HK-2 (cell line): Measurements from ENCODE around the gene STX8.
"Not testable (repeated sequence)": the region's sequence is repeated elsewhere in the genome, so short reads cannot be mapped to it uniquely, and the experiment has no call there.

Experiments used
- DNase-seq: peaks from one replicate; pipeline ENCODE4 v3.0.0-alpha.2; 2018; ENCODE audit not compliant: unreplicated experiment

The STX8 gene

DNA sequence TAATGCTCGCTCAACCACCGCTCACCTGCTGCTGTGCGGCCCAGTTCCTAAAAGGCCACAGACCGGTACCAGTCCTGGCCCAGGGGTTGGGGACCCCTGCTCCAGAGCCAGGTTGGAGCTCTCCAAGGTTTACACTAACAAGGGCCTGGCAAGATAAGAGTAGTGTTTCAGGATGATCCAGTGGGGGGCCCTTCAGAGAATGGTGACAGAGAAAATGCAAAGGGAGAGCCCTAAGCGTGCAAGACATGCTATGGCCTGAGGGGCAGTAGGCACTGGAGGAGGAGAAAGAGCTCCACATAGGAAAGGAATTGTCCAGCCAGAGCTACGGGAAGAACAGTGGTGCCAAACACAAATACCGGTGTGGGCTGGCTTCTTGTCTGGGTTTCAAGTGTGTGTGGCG lies 233.4 kb downstream of the STX8 start:
- DNase-seq: no peak

DNA sequence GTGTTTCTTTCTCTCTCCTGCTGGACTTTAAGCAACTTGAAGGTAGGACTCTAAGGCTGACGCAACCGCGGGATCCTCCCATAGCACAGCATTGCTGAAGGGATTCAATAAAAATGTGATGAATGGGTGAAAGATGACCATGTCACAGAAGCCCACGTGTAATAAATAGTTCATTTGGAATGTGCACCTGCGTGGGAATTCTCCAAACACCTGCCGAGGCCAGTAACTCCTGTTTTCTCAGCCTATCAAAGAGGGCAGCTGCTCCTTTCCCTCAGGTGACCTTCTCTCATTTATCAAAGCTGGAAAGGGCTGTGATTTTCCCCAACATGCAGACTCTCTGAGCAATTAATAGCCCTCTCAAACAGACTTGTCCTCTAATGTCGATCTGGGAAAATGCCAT lies 235.7 kb downstream of the STX8 start:
- no peak for DNase-seq

GRCh38 chr17:9339482-9339881 lies 236.1 kb downstream of the STX8 start:
- not testable (repeated sequence) for DNase-seq

DNA sequence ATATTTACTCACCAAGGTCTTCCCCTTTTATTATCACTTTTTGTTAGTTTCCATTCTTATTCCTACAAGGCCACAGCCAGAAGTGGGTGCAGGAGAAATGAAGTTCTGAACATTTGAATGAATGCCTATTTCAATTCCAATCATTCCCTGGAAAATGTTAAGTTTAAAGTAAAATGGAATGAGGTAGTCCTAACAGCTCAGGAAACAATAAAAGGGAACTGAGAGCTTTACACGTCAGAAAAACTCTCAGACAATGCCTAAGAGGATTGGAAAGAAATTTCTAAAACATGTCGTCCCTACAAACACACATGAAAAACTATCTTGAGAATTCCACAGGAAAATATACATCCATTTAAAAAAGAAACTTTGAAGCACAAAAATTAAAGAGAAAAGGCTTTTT lies 238.8 kb downstream of the STX8 start:
- DNase-seq: no peak

GRCh38 chr17:9334536-9335446 lies 240.8 kb downstream of the STX8 start:
- no peak for DNase-seq

- DNase-seq: no peak
Measured at GRCh38 chr17:9332132-9332494, 243.5 kb downstream of the STX8 start.

- no peak for DNase-seq
Measured at GRCh38 chr17:9331279-9332131, 244.1 kb downstream of the STX8 start.

- DNase-seq: no peak
Measured at GRCh38 chr17:9330611-9331271, 244.9 kb downstream of the STX8 start.

DNA sequence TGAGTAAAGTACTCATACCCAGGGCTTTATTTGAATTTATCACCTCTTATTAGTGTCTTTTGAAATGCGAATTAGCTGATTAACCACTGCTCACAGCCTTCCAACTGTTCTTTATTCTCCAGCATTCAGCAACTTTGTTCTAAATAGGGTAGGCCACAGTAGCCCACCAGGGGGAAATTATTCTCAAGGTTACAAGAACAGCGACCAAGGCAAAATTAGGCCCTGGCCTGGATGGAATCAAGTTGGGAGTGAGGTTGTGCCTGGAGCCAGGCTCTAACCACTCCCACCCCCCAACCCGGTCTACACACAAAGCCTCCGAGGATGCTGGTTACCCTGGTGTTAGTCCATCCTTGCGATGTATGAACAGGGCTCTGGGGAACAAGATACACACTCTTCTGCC lies 245.5 kb downstream of the STX8 start:
- DNase-seq: no peak

DNA sequence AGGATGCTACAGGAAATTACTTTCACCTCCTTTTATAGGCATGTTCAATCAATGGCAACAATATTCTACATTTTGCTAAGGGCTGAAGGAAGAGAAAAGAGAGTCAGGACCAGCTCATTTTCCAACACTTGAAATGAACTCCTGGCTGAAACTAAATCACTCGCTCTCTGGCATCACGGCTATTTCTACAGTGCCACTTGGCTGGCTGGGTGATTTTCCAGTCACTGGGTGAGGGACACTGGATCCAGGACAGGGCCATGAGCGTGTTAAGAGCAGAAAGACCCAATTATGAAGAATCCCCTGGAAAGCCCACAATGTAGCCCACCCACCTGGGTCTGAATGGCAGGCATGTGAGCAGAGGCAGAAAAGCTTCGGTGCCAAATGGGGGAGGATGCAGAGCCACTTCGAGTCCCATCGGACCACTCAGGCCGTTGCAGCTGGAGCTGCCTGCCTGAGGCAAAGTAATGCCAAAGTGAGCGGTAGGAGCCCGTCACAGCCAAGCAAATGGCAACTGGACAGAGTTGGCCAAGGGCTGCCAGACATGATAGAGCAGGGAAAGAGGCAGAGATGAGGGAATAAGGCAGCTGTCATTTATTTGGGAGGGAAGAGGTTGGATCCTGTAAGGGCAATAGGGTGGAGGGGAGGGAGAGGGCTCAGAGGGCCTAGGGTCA lies 246.2 kb downstream of the STX8 start:
- no peak for DNase-seq

- no peak for DNase-seq
Measured at GRCh38 chr17:9324864-9325263, 250.8 kb downstream of the STX8 start.

- DNase-seq: no peak
Measured at GRCh38 chr17:9322326-9322725, 253.3 kb downstream of the STX8 start.

DNA sequence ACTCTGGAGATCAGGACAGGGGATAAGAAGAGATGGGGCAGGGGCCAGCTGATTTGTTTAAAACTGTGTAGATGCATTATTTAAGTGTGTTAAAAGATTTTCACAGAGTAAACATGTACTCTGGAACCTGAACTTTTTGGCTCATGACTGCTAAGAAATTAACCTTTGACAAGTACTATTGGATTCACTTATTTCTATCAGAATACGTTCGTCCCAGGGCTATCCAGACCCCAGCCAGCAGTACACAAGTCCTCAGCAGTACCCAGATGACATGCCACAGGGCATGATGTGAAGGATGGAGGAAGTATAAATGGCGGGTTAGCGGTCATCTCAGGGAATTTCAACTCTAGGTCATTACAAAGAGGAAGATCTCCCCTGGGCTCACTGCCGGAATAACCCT lies 253.7 kb downstream of the STX8 start:
- DNase-seq: no peak

GRCh38 chr17:9315360-9315759 lies 260.3 kb downstream of the STX8 start:
- no peak for DNase-seq

- DNase-seq: no peak
Measured at GRCh38 chr17:9313346-9313745, 262.3 kb downstream of the STX8 start.

GRCh38 chr17:9309216-9309615 lies 266.4 kb downstream of the STX8 start:
- DNase-seq: no peak

- DNase-seq: no peak
Measured at GRCh38 chr17:9308069-9308468, 267.6 kb downstream of the STX8 start.

DNA sequence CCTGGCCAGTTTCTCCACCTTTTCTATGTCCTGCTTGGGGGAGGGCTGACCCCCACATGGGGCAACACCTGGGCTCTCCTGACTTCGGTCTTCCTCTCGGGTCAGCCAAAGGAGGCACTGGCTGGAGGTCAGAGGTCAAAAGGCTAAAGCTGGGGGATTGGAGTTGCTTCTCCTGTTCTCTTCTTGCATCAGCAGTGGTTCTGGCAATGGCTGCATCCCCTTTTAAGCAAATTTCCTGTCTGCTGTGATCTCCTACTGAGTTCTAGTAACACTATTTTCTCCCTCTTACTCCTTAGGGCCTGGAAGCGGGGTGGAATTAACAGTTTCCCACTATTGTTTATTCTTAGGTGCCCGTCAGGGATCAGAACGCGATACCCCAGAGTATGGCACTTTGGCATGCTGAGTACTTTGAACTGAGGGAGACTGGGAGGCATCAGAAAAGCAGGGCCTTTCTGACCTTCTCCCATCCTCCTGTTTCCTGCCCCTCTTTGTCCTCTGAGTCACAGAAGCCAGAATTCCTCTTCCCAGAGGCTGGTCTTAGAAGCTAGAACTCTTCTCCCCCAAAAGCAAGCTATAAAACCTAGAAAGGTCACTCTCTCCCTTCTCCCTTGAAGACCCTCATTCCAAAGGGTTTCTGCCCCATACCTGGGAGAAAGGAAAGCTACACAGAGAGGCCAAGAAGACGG lies 268.2 kb downstream of the STX8 start:
- DNase-seq: no peak

- no peak for DNase-seq
Measured at GRCh38 chr17:9306086-9306485, 269.5 kb downstream of the STX8 start.

DNA sequence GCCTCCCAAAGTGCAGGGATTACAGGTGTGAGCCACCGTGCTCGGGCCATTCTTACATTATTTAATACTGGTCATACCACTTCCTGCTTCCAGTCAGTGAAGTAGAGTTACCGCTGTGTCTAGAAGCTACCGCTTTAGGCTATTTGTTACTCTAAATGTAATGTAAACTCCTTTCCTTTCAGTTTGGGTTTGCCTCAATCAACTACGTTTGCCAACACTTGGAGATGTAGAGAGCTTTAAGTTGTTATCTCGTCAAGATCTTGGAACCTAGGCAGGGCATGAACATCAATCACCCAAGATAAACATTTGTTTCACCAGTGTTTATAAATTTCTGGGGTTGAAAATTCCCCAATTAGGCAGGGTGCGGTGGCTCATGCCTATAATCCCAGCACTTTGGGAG lies 275.9 kb downstream of the STX8 start:
- no peak for DNase-seq

DNA sequence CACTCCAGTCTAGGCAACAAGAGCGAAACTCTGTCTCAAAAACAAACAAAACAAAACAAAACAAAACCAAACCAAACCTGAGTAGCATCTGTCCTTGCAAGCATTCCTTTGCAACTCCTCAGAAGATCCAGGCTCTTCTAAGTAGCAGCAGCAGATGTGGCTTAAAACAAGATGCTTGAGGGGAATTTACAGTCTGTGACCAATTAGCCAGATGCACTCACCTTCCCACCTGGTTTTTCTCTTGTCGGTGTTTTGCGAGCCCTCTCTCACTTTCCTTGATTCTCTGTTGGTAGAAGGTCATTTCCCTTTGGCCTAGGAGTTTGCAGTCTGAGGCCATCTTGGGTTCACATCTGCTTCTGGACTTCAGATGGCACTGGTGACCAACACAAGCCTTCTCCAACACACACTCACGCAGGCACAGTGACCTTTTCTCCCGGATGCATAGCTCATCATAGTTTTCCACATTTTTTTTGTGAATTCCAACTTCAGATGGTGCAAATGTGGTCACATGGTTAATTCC lies 276.8 kb downstream of the STX8 start:
- DNase-seq: no peak
